ENCODE data around the gene TEKTIP1. TPM values are rescaled to one million over a fixed set of nuclear protein-coding genes. Genes with fewer than 3 reads are reported as not detected.

The TEKTIP1 gene
- total and polyA plus RNA-seq, 9 of the 15 experiments (the other 6 are each of a cell fraction or from before 2014, with no cell fraction given), result 0.66 TPM; not detected in 8

GRCh38 chr19:3586127-3586626 lies 47.2 kb downstream of the TEKTIP1 start (continued):
- TF ChIP-seq TEAD4 (IDR thresholded peaks at IDR 0.05; ENCODE audit: low read length), result no peak
- no peak for TF ChIP-seq TEAD4 (CRISPR knock-in tag; IDR thresholded peaks at IDR 0.05; ENCODE audit: borderline replicate concordance)
- TF ChIP-seq ZNF592 (IDR thresholded peaks at IDR 0.05), result no peak

- 81% methylated on average over 14 of the region's 31 CpGs for WGBS (ENCODE audit: insufficient coverage, low coverage, missing lambda C conversion rate)
- Histone ChIP-seq H3K4me3 (no peak overlapping the region), H3K36me3 (ENCODE audit: control insufficient read depth, insufficient read depth, low read length) (no peaks in the 10 kb centered on the region), H3K4me1 (replicated peaks in 1 of 2; ENCODE audit: control insufficient read depth in 2 of 2, insufficient read depth in 2 of 2, low read length in 2 of 2) (peaks cover 0 to 26% of the 10 kb centered on the region in 2 experiments; a peak in 2 of 5 replicates), H3K27me3 (ENCODE audit: control insufficient read depth in 2 of 2, insufficient read depth in 2 of 2, low read length in 2 of 2) (no peaks in the 10 kb centered on the region), H3K9ac (ENCODE audit: insufficient read depth in 1 of 2, low read depth in 2 of 2, low read length in 2 of 2) (0 out of 4 replicates have a peak overlapping the region, but pooled peaks of 1 of the 2 experiments have one; percentile 20), H3K27ac (ENCODE audit: extremely low read depth, low read depth, low read length) (no peak overlapping the region), H3K9me3 (replicated peaks; ENCODE audit: control insufficient read depth, insufficient read depth, low read depth, low read length) (peaks cover 10% of the 10 kb centered on the region; the same call in 1 of the 2 replicates), H4K20me1 (replicated peaks; ENCODE audit: control insufficient read depth, insufficient read depth, low read length) (no peaks in the 10 kb centered on the region), H2AFZ (ENCODE audit: low read depth, low read length) (no peak overlapping the region), H3K4me2 (ENCODE audit: insufficient read depth, low read length) (no peak overlapping the region), H3K79me2 (ENCODE audit: control insufficient read depth, insufficient read depth, low read length) (no peaks in the 10 kb centered on the region), H3K9me1 (ENCODE audit: control insufficient read depth, insufficient read depth, low read length) (no peaks in the 10 kb centered on the region)
- no peak for ATAC-seq
- POLR2A ChIA-PET, result interaction anchor here (0.7 to 1.3 kb wide), 2 partner anchors 10 to 1740 kb away, joined by 3 read pairs; no protein-coding TSS in a partner anchor
- in situ Hi-C loops (cut with MboI) (no loop called here), intact Hi-C loops (cut with micrococcal nuclease) (loop anchor here (1.0 kb wide), 1 partner anchor 31 kb away; no protein-coding TSS in a partner anchor)
- no TSS peak for BruUV-seq (replicated peaks)
- no peak for FAIRE-seq
- DNase-seq (ENCODE audit: extremely low read depth in 1 of 4, low spot score in 3 of 4), result no peak
- CTCF ChIA-PET (ENCODE audit: low intra/inter-chr PET ratio), result interaction anchor here (0.6 kb wide), 2 partner anchors 46 to 119 kb away, joined by 3 read pairs; no protein-coding TSS in a partner anchor
- TF ChIP-seq ZNF639 (CRISPR knock-in tag; conservative IDR thresholded peaks at IDR 0.05 in 1 of 2, IDR thresholded peaks at IDR 0.05 in 1 of 2), result 0 out of 4 replicates have a peak, but pooled peaks of 1 of the 2 experiments have one; percentile 6
- TF ChIP-seq RFX7 (CRISPR knock-in tag; IDR thresholded peaks at IDR 0.05), result no peak
- TF ChIP-seq TRIM25 (IDR thresholded peaks at IDR 0.05; ENCODE audit: borderline replicate concordance), result no peak
- TF ChIP-seq ZNF140 (CRISPR knock-in tag; IDR thresholded peaks at IDR 0.05), result no peak
- peak; percentile 34; the same call in 1 of the 2 replicates for TF ChIP-seq MEF2A (IDR thresholded peaks at IDR 0.05; ENCODE audit: control insufficient read depth, low read depth, low read length)
- no peak for TF ChIP-seq HDAC8 (tag; IDR thresholded peaks at IDR 0.05)
Observed at GRCh38 chr19:3586707-3587346, 47.9 kb downstream of the TEKTIP1 start.

All from K562 (cell line).